Right lobe of liver (tissue), 6 donors: ENCODE measurements around the gene WDR48. TPM values are rescaled to one million over a fixed set of nuclear protein-coding genes. Genes with fewer than 3 reads are reported as not detected.

Source experiments
- ATAC-seq, 4 donors: fragments of 200-7000 bp; cut with Tn5 transposase; one replicate each; pipeline ENCODE4 v1.9.1; 2020; ENCODE audit warnings: mild to moderate bottlenecking in 4 of 4, moderate library complexity in 4 of 4
- DNase-seq, 3 donors: peaks; one replicate each; pipeline ENCODE4 v3.0.0-alpha.2; 2020
- H3K27ac ChIP-seq, 3 donors: fragments of 200-600 bp; one replicate each; pipeline ENCODE4 v1.8.0; 2022
- H3K27me3 ChIP-seq, 2 donors: fragments of 200-600 bp; one replicate each; pipeline ENCODE4 v1.8.0; 2022
- H3K36me3 ChIP-seq, 4 donors: fragments of 200-600 bp; sonication (generic) in 1 of 4; one replicate each; pipeline versions ENCODE4 v1.5.1 to v1.8.0; 2017 to 2022; ENCODE audit warnings: control low read depth in 1 of 4
- H3K4me1 ChIP-seq, 4 donors: fragments of 200-600 bp; sonication (generic) in 1 of 4; one replicate each; pipeline versions ENCODE4 v1.5.1 to v1.8.0; 2017 to 2022; ENCODE audit warnings: control low read depth in 1 of 4
- H3K4me3 ChIP-seq, 3 donors: fragments of 200-600 bp; one replicate each; pipeline ENCODE4 v1.8.0; 2022
- H3K9me3 ChIP-seq, 4 donors: fragments of 200-600 bp; sonication (generic) in 1 of 4; one replicate each; pipeline versions ENCODE4 v1.5.1 to v1.8.0; 2017 to 2022; ENCODE audit warnings: control low read depth in 1 of 4
- POLR2A ChIP-seq: fragments of 450-650 bp; IDR thresholded peaks from one replicate; pipeline ENCODE4 v1.6.1; 2017; ENCODE audit warnings: antibody characterized with exemption, mild to moderate bottlenecking
- WGBS: methylation state at CpG from one replicate; pipeline ENCODE4 v1.1.6; 2018; ENCODE audit warnings: low coverage, low lambda C conversion rate; ENCODE audit not compliant: insufficient coverage; ENCODE audit errors: missing lambda C conversion rate; 5-methylcytosine and 5-hydroxymethylcytosine counted together
- intact Hi-C, 2 donors: fragments of 100-400 bp; cut with DNase I; formaldehyde crosslinking; loops; one replicate each; pipeline versions ENCODE4 v1.11.2 to v1.14.1; 2022
- total RNA-seq, 6 experiments: library from RNA; depleted of rRNA in 2 of 6; stranded (reverse); fragments of >200 nt in 2 of 6; fragmentation: NEBNext Ultra II Directional in 3 of 6; extraction: Animal tissue kit (Norgen Biotek cat#: 25700) in 3 of 6; gene quantifications; one replicate each; pipeline versions ENCODE4 v1.1.0 to v1.2.4, GENCODE V29; 2016 to 2023
- TF ChIP-seq, protein P1 (sequence below), 4 donors: fragments of 200-600 bp in 3 of 4; fragments of 450-650 bp in 1 of 4; IDR thresholded peaks; one replicate each; pipeline versions ENCODE4 v1.5.1 to v1.8.0; 2016 to 2022; ENCODE audit warnings: antibody characterized with exemption in 4 of 4, mild to moderate bottlenecking in 2 of 4
- donor health status: DM: no; HTN: yes; CAD: no.
- donor health status: DM: no; HTN: no; CAD: no.
- donor health status: DM: no; HTN: no; CAD: no.
- donor health status: DM: no; HTN: yes; CAD: no.
- donor health status: DM: no; HTN: yes; CAD: no.

WDR48 gene
- total RNA-seq, 6 experiments from 2014 or later: 11.3 to 21.9 (median 18.3) TPM

DNA sequence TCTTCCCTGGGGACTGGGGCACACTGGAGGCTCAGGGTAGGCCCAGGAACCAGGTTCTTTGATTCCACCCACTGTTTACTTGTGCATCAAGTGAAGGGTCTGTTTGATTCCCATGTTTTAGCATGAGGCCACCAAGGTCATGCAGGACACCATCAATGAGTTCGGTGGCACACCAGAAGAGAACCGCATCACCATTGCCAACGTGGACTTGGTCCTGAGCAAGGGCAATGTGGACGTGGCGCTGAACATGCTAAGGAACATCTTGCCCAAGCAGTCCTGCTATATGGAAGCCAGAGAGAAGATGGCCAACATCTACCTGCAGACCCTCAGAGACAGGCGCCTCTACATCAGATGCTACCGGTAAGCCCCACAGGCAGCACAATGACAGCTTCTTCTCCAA is 77.1 kb downstream of the WDR48 start:
- TF ChIP-seq, protein P1, sequence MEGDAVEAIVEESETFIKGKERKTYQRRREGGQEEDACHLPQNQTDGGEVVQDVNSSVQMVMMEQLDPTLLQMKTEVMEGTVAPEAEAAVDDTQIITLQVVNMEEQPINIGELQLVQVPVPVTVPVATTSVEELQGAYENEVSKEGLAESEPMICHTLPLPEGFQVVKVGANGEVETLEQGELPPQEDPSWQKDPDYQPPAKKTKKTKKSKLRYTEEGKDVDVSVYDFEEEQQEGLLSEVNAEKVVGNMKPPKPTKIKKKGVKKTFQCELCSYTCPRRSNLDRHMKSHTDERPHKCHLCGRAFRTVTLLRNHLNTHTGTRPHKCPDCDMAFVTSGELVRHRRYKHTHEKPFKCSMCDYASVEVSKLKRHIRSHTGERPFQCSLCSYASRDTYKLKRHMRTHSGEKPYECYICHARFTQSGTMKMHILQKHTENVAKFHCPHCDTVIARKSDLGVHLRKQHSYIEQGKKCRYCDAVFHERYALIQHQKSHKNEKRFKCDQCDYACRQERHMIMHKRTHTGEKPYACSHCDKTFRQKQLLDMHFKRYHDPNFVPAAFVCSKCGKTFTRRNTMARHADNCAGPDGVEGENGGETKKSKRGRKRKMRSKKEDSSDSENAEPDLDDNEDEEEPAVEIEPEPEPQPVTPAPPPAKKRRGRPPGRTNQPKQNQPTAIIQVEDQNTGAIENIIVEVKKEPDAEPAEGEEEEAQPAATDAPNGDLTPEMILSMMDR (IDR thresholded peaks at IDR 0.05): no peak
- no peak for TF ChIP-seq POLR2A
- no peaks in the 10 kb centered on the region for H3K27me3 ChIP-seq
- H3K4me1 ChIP-seq: peaks cover 0 to 6% (median 2%) of the 10 kb centered on the region in 4 donors
- ATAC-seq: no peak
- H3K36me3 ChIP-seq: no peaks in the 10 kb centered on the region
- H3K9me3 ChIP-seq: no peaks in the 10 kb centered on the region
- WGBS: 96% methylated on average over 5 of the region's 7 CpGs
- no peak overlapping the region for H3K4me3 ChIP-seq
- DNase-seq: no peak
- H3K27ac ChIP-seq: no peak overlapping the region
- intact Hi-C loops: loop anchor here in 1 of 2 donors (10.0 kb wide), 1 partner anchor 156 kb away; the partner anchor contains the start of gene CX3CR1

- H3K27me3 ChIP-seq: no peaks in the 10 kb centered on the region
- peaks cover 0 to 6% (median 2%) of the 10 kb centered on the region in 4 donors for H3K4me1 ChIP-seq
- H3K9me3 ChIP-seq: no peaks in the 10 kb centered on the region
- intact Hi-C loops: no loop called here
- DNase-seq (no peak), ATAC-seq (no peak)
- TF ChIP-seq, protein P1 (IDR thresholded peaks at IDR 0.05): no peak
- no peak for TF ChIP-seq POLR2A
- H3K27ac ChIP-seq: no peak overlapping the region
- 100% methylated on average over 2 of the region's 6 CpGs for WGBS
- no peak overlapping the region for H3K4me3 ChIP-seq
- H3K36me3 ChIP-seq: no peaks in the 10 kb centered on the region
Observed at GRCh38 chr3:39130026-39130425, 78.2 kb downstream of the WDR48 start.

GRCh38 chr3:39130693-39131265 is 79.0 kb downstream of the WDR48 start:
- ATAC-seq (no peak), DNase-seq (no peak)
- Histone ChIP-seq H3K36me3 (no peaks in the 10 kb centered on the region), H3K4me3 (no peak overlapping the region), H3K27me3 (no peaks in the 10 kb centered on the region), H3K4me1 (peaks cover 0 to 4% (median 2%) of the 10 kb centered on the region in 4 donors), H3K9me3 (no peaks in the 10 kb centered on the region), H3K27ac (no peak overlapping the region)
- no peak for TF ChIP-seq POLR2A
- TF ChIP-seq, protein P1 (IDR thresholded peaks at IDR 0.05): no peak
- WGBS: 81% methylated on average over 3 of the region's 3 CpGs
- intact Hi-C loops: no loop called here

- H3K9me3 ChIP-seq: no peaks in the 10 kb centered on the region
- H3K27me3 ChIP-seq: no peaks in the 10 kb centered on the region
- no peak overlapping the region for H3K27ac ChIP-seq
- H3K4me3 ChIP-seq: no peak overlapping the region
- 79% methylated on average over 9 of the region's 11 CpGs for WGBS
- no peaks in the 10 kb centered on the region for H3K4me1 ChIP-seq
- TF ChIP-seq, protein P1 (IDR thresholded peaks at IDR 0.05): no peak
- TF ChIP-seq POLR2A: no peak
- H3K36me3 ChIP-seq: no peaks in the 10 kb centered on the region
- no peak for ATAC-seq
- DNase-seq: no peak
- intact Hi-C loops: no loop called here
Observed at GRCh38 chr3:39132096-39133092, 80.6 kb downstream of the WDR48 start.
